Activated T-helper 17 cell treated with anti-CD3 and anti-CD28 coated beads, Interleukin-2, amount 50 U/mL, for 72 hours (primary cell): ENCODE measurements around the gene PPM1H. TPM values are rescaled to one million over a fixed set of nuclear protein-coding genes. Genes with fewer than 3 reads are reported as not detected.

Experiments used
- ATAC-seq: fragments of 150-1000 bp; cut with Tn5 transposase; replicated peaks from 2 replicates; pipeline ENCODE4 v1.10.0; 2021; ENCODE audit warnings: mild to moderate bottlenecking, moderate library complexity
- H3K27ac Mint-ChIP-seq: one replicate; pipeline ENCODE4 v1.8.0; 2022; ENCODE audit warnings: mixed read lengths
- H3K27me3 Mint-ChIP-seq: one replicate; pipeline ENCODE4 v1.8.0; 2022; ENCODE audit warnings: mixed read lengths
- H3K36me3 Mint-ChIP-seq: one replicate; pipeline ENCODE4 v1.8.0; 2022; ENCODE audit warnings: low read depth, mild to moderate bottlenecking, mixed read lengths
- H3K4me1 Mint-ChIP-seq: one replicate; pipeline ENCODE4 v1.8.0; 2022; ENCODE audit warnings: mixed read lengths
- H3K4me3 Mint-ChIP-seq: one replicate; pipeline ENCODE4 v1.8.0; 2022; ENCODE audit warnings: mild to moderate bottlenecking, mixed read lengths
- H3K9me3 Mint-ChIP-seq: one replicate; pipeline ENCODE4 v1.8.0; 2022; ENCODE audit warnings: mixed read lengths
- total RNA-seq, 2 donors: library from RNA; stranded (reverse); gene quantifications; one replicate each; pipeline ENCODE4 v1.2.3, GENCODE V29; 2022

PPM1H gene
- total RNA-seq, 2 donors from 2014 or later, result not detected

DNA sequence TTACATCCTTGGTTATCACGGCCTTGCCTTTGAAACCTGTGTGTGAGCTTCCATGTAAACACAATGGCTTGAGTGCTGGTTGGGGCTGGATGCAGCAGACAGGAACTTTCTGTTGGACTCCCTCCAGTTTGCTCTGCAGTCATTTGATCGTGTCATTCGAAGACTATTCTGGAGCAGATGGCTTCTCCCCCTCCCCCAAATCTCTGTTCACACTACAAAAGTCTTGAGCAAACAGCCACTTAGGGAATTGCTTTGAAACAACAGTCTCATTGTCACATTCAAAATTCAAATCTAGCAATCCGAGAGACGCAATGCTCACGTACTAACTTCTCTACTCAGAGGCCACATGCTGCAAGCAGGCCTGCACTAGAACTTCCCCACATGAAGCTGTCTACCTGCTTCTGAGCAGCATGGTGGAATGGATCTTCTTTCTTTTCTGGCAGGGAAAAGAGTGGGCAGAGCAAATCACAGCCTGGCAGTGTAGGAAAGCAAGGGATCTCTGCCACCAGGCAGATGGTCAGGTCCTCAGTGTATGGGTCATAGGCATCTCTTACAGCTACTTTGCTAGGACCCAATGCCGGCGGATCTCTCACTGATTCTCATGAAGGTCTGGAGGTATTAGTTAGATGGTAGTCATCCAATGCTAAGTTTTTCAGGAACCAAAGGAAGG lies 214.2 kb downstream of the PPM1H start:
- ATAC-seq, result no peak
- H3K9me3 Mint-ChIP-seq, result no peaks in the 10 kb centered on the region
- H3K36me3 Mint-ChIP-seq, result no peaks in the 10 kb centered on the region
- H3K4me3 Mint-ChIP-seq, result no peak overlapping the region
- no peaks in the 10 kb centered on the region for H3K27me3 Mint-ChIP-seq
- H3K27ac Mint-ChIP-seq, result no peak overlapping the region
- no peaks in the 10 kb centered on the region for H3K4me1 Mint-ChIP-seq

DNA sequence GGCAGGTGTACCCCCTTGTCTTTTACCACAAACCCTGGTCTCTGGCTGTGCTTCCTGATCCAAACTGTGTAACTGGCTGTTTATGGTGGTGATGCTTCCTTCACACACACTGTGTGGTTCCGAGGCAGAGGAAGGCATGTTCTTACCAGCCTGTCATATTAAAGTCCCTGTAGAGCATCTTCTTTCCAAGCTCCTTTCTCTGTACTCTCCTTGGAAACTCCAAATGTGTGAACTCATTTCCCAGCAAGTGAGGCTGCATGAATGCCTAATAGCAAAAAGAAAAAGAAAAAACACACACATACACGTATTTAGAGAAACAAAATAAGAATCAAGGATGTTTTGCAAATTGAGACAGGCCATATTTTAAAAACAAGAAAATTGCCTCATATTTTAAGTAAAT lies 214.9 kb downstream of the PPM1H start:
- H3K9me3 Mint-ChIP-seq, result no peaks in the 10 kb centered on the region
- no peaks in the 10 kb centered on the region for H3K36me3 Mint-ChIP-seq
- no peak for ATAC-seq
- H3K27ac Mint-ChIP-seq, result no peak overlapping the region
- no peak overlapping the region for H3K4me3 Mint-ChIP-seq
- no peaks in the 10 kb centered on the region for H3K4me1 Mint-ChIP-seq
- H3K27me3 Mint-ChIP-seq, result no peaks in the 10 kb centered on the region

DNA sequence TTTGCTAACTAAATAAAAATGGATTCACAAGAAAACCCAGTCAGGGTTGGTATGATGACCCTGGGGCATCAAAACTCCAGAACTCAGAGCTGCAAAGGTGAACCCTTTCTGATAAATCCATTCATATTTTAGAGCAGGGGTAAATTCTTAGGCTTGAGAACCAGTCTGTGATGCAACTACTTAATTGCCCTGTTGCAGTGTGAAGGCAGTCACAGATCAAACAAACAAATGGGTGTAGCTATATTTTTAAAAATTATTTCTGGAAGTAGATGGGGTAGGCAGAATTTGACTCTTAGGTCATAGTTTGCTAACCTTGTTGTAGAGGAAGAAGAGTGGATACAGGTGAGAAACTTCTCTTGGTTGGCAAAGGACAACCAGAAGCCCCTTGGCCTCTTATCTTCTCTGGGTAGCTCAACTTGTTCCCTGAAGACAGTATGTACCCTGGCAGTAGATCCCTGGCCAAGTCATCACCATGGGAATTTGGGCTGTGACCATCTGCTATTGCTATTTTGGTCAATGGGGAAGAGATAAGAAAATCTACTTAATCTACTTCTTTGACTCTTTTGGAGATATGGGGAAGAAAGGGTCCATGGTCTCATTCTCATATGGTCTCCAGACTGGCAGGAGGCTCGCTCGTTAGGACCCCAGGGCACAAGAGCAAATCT lies 216.1 kb downstream of the PPM1H start:
- H3K4me3 Mint-ChIP-seq, result no peak overlapping the region
- H3K4me1 Mint-ChIP-seq, result no peaks in the 10 kb centered on the region
- no peaks in the 10 kb centered on the region for H3K9me3 Mint-ChIP-seq
- no peak overlapping the region for H3K27ac Mint-ChIP-seq
- H3K36me3 Mint-ChIP-seq, result no peaks in the 10 kb centered on the region
- no peaks in the 10 kb centered on the region for H3K27me3 Mint-ChIP-seq
- no peak for ATAC-seq

DNA sequence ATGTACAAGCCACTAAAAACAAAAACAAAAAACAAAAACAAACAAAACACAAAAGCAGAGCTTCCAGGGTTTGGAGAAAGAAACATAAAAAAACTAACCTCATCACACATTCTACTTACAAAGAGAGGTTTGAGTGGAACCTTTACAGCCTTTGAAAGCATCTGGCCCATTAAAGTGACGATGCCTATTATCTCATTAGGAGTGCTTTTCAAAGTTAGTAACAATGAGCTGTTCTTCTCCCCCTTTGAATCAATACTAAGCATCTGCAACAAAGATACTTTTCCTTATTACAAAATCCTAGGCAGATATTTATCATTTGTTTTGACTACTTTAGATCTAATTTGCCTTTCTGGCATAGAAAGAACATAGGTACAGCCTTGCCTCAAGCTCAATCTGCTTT lies 217.3 kb downstream of the PPM1H start:
- H3K9me3 Mint-ChIP-seq, result no peaks in the 10 kb centered on the region
- H3K27ac Mint-ChIP-seq, result no peak overlapping the region
- H3K4me3 Mint-ChIP-seq, result no peak overlapping the region
- no peak for ATAC-seq
- no peaks in the 10 kb centered on the region for H3K4me1 Mint-ChIP-seq
- H3K36me3 Mint-ChIP-seq, result no peaks in the 10 kb centered on the region
- no peaks in the 10 kb centered on the region for H3K27me3 Mint-ChIP-seq

DNA sequence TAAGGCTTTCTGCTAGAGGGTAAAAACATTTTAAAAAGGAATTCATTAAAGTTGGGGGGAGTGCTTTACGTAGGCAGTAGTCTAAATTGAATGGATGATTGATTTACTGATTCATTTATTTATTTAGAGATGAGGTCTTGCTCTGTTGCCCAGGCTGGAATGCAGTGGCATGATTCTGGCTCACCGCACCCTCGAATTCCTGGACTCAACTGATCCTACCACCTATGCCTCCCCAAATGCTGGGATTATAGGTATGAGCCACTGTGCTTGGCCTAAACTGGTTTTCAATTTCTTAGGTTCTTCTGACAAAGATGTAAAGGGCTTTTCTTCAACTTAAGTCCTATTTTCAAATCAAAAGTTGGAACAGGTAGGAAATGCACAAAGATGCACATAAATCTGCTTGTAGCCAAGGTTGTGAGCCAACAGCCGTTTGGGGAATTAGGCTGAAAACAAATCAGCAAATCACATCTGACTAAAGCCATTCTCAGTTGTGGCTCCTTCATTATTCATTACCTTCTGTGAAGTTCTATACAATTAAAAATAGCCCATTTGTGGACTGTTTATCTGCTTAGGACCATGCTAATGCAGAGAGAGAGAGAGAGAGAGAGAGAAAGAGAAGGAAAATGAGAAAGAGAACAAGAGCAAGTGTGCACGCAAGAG lies 218.0 kb downstream of the PPM1H start:
- no peaks in the 10 kb centered on the region for H3K36me3 Mint-ChIP-seq
- no peak overlapping the region for H3K4me3 Mint-ChIP-seq
- ATAC-seq, result no peak

DNA sequence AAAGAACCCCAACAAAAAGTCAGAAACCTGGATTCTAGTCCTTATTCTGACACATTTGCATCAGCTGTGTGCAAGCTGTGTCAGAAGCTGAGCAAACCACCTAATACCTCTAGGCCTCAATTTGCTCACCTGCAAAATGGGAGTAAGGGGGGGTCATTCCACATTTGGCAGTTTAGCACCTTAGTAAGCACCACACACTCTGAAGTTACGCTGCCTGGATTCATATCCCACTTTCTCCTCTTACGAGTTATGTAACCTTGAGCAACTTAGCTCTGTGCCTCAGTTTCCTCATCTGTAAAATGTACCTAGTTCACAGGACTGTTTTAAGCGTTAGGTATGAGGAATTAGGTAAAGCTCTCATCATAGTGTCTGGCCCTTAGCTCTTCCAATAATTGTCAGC lies 218.9 kb downstream of the PPM1H start:
- no peaks in the 10 kb centered on the region for H3K4me1 Mint-ChIP-seq
- H3K4me3 Mint-ChIP-seq, result no peak overlapping the region
- no peaks in the 10 kb centered on the region for H3K36me3 Mint-ChIP-seq
- H3K27ac Mint-ChIP-seq, result no peak overlapping the region
- H3K9me3 Mint-ChIP-seq, result no peaks in the 10 kb centered on the region
- no peaks in the 10 kb centered on the region for H3K27me3 Mint-ChIP-seq
- ATAC-seq, result no peak

More for the DNA sequence above, 218.0 kb downstream of the PPM1H start:
- no peaks in the 10 kb centered on the region for H3K9me3 Mint-ChIP-seq
- no peaks in the 10 kb centered on the region for H3K4me1 Mint-ChIP-seq
- H3K27me3 Mint-ChIP-seq, result no peaks in the 10 kb centered on the region
- no peak overlapping the region for H3K27ac Mint-ChIP-seq

DNA sequence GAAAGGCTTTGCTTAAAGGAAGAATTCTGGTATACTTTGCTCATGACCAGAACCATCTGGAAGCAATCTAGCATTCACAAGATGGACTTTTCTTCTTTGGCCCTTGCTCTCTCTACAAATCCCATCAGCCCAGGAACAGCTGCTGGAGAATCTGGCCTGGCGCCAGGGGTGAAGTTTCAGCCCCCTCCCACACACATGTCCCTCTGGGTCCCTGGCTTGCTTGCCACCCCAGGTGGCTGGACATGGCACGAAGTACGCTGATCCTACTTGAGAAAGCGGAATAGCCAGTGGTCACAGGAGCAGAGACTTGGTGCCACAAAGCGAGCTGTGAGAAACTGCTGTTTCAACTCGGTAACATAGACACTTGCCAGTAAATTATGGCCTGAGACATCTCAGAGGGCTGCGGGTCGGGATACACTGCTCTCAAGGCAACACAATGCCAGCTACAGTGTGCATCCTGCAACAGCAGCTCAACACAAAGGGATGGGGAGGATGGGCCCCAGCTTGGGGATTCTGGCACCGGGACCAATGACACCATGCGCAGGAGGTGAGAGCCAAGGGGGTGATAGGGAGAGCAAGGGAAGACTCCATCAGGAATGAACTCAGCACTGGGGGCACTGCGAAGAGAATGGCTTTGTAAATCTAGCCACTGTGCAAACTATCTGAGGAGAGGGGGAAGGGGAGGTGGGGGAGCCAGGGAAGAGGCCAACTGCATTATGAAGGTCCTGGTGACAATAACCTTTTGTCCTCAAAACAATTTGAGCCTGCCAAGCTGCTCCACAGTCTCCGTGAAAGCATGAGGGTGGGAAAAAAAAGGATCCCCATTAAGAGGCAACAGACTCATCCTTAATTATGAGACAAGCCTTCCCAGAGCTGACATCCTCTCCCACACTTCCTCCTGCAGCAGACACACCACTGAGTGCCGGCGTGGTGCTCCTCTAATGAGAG lies 219.9 kb downstream of the PPM1H start:
- ATAC-seq, result no peak
- H3K4me1 Mint-ChIP-seq, result no peaks in the 10 kb centered on the region
- no peaks in the 10 kb centered on the region for H3K9me3 Mint-ChIP-seq
- no peaks in the 10 kb centered on the region for H3K27me3 Mint-ChIP-seq
- H3K36me3 Mint-ChIP-seq, result no peaks in the 10 kb centered on the region
- H3K4me3 Mint-ChIP-seq, result no peak overlapping the region
- no peak overlapping the region for H3K27ac Mint-ChIP-seq

DNA sequence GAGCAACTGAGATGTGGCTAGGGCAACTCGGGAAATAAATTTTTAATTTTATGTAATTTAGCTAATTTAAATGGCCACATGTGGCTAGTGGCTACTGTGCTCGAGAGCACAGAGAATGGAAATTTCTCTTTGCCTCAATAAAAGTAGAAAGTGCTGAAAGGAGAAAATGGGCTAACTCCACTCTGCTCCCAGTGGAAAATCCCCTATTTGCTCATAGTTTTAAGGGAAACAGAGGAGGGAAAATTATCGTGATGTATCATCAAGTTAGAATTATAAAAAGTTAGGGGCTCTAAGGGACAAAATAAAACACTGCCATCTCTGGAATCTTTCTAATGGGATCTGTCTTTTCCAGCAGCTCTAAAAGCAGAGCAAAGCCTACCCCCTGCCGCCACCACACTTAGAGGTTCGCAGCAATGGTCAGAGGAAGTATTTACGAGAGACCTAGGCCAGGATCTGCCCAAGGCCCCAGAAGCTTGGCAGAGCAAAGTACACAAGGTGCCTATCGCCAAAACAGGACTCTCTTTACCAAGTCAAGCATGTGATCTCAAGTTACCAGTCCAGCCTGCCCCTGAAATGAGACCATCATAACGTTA lies 220.7 kb downstream of the PPM1H start:
- H3K27me3 Mint-ChIP-seq, result no peaks in the 10 kb centered on the region
- H3K4me1 Mint-ChIP-seq, result no peaks in the 10 kb centered on the region
- H3K27ac Mint-ChIP-seq, result no peak overlapping the region
- H3K4me3 Mint-ChIP-seq, result no peak overlapping the region
- H3K9me3 Mint-ChIP-seq, result no peaks in the 10 kb centered on the region
- H3K36me3 Mint-ChIP-seq, result no peaks in the 10 kb centered on the region
- ATAC-seq, result no peak

DNA sequence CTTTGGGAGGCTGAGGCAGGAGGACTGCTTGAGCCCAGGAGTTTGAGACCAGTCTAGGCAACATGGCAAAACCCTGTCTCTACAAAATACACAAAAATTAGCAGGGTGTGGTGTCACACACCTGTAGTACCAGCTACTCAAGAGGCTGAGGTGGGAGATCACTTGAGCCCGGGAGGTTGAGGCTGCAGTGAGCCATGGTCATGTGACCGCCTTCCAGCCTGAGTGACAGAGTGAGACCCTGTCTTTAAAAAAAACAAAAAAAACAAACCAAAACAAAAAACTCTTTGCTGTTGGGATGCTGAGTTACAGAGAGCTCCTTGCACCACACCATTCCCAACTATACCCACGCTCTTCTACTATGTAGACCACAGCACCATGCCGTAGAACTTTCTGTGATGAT lies 221.2 kb downstream of the PPM1H start:
- ATAC-seq, result no peak
- Mint-ChIP-seq H3K4me1 (no peaks in the 10 kb centered on the region), H3K9me3 (no peaks in the 10 kb centered on the region), H3K36me3 (no peaks in the 10 kb centered on the region), H3K4me3 (no peak overlapping the region), H3K27me3 (no peaks in the 10 kb centered on the region), H3K27ac (no peak overlapping the region)

DNA sequence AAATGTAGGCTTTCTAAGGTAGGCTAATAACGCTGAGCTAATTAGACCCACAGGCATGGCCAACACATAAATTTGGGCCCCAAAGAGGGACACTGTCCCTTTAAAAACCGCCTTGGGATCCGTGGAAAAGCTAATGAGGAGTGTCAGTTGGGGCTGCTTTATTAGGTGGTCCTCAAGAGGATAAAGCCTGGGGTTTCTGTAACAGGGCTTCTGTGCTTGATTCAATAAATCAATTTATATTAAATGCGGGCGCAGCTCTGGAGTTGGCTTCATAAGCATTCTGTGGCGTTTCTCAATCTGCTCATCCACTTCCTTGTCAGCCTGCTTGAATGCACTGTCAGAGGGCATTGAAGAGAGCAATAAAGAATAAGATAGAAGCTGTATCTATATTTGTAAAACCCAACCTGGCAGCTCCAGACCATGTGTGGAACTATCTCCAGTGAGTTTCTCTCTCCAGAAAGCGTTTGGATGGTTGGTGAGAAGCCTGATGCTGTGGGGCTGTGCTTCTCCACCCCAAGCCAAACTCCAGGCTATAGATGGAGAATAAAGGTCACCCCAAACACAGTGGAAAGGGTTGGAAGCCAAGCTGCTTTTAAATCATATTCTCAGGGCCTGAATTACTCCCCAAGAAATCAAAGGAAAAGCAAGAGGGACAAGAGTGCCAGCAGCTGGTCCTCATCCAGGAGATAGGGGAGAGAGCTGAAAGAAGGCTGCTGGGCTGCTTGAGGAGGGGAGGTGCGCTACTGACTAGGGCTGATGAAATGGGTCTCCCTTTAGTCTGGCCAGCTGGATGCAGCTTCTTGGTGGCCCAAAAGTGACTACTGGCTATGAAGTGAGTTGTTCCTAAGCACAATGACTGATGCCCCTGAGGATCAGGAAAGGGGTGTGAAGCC lies 222.0 kb downstream of the PPM1H start:
- H3K27me3 Mint-ChIP-seq, result no peaks in the 10 kb centered on the region
- no peak overlapping the region for H3K27ac Mint-ChIP-seq
- H3K9me3 Mint-ChIP-seq, result no peaks in the 10 kb centered on the region
- H3K4me3 Mint-ChIP-seq, result no peak overlapping the region
- no peaks in the 10 kb centered on the region for H3K4me1 Mint-ChIP-seq
- H3K36me3 Mint-ChIP-seq, result no peaks in the 10 kb centered on the region
- ATAC-seq, result no peak

DNA sequence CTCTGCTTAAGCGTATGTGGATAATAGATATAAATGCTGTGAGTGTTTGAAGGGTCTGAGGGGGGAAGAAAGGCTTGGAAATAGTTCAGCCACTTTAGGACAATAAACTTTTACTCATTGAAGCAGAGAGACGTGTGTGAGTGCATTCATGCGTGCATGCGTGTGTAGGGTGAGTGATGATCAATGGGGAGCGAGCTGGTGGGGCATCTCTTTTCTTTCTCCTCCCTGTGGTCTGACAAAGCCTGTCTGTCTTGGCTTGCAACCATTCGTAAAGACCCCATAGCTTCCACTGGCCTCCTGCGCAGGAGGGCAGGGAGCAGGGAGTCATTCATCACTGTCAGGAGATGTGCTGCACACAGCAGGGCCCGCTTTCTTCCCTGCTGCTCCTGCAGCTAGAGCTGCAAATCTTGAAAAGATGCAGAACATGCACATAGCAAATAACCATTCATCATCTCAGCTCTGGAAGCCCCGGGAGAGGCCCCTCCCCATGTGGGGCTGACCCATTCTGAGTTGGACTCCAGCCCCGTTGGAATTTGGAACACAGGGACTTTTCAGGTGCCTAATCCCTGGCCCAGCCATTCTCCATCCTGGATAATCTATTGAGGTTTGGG lies 223.2 kb downstream of the PPM1H start:
- ATAC-seq, result no peak
- no peaks in the 10 kb centered on the region for H3K4me1 Mint-ChIP-seq
- H3K9me3 Mint-ChIP-seq, result no peaks in the 10 kb centered on the region
- H3K4me3 Mint-ChIP-seq, result no peak overlapping the region
- no peaks in the 10 kb centered on the region for H3K27me3 Mint-ChIP-seq
- no peak overlapping the region for H3K27ac Mint-ChIP-seq
- no peaks in the 10 kb centered on the region for H3K36me3 Mint-ChIP-seq

DNA sequence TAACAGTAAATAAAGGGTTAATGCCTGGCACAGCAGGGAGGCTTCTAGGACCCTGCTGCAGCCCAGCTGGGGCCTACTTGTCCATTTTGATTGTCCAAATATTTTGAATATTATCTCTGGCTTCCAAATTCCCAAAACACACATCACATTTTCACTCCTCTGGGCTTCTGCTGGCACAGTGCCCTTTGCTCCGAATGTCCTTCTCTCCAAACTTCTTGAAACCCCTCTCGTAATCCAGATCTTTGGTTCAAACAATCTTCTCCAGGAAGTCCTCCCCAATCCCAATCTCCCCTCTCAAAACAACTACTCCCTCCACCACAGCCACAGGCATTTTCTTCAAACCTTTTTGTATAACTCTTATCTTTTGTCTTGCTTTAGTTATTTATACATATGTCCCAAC lies 225.6 kb downstream of the PPM1H start:
- ATAC-seq, result no peak
- Mint-ChIP-seq H3K4me1 (no peaks in the 10 kb centered on the region), H3K27me3 (no peaks in the 10 kb centered on the region)

DNA sequence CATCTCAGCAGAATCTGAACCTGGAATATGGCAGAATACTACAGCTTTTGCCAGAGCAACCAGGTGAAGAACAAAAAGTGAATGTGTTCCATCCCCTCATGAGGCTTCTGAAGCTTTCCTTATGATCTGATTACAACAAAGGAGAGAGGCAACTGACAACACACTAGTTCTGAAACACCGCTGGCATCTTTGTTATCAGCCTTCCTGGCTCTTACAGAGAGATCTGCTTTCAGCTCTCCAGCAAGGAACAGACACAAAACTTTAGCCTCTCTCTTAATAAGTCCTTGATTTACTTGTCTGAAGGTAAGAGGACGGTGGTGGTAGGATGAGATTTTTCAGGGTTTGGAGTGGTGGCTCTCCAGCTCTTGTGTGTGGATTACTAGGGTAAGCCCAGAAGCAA lies 227.0 kb downstream of the PPM1H start:
- no peaks in the 10 kb centered on the region for H3K4me1 Mint-ChIP-seq
- H3K27ac Mint-ChIP-seq, result no peak overlapping the region
- no peaks in the 10 kb centered on the region for H3K9me3 Mint-ChIP-seq
- no peak for ATAC-seq
- no peaks in the 10 kb centered on the region for H3K27me3 Mint-ChIP-seq
- no peak overlapping the region for H3K4me3 Mint-ChIP-seq
- H3K36me3 Mint-ChIP-seq, result no peaks in the 10 kb centered on the region

More for the DNA sequence above, 225.6 kb downstream of the PPM1H start:
- no peaks in the 10 kb centered on the region for H3K9me3 Mint-ChIP-seq
- H3K36me3 Mint-ChIP-seq, result no peaks in the 10 kb centered on the region
- H3K4me3 Mint-ChIP-seq, result no peak overlapping the region
- no peak overlapping the region for H3K27ac Mint-ChIP-seq
